ENCODE measurements around the gene RNF2. TPM values are rescaled to one million over a fixed set of nuclear protein-coding genes. Genes with fewer than 3 reads are reported as not detected.

The RNF2 gene
- total RNA-seq, 1 experiment from 2014 or later: 26.2 TPM

DNA sequence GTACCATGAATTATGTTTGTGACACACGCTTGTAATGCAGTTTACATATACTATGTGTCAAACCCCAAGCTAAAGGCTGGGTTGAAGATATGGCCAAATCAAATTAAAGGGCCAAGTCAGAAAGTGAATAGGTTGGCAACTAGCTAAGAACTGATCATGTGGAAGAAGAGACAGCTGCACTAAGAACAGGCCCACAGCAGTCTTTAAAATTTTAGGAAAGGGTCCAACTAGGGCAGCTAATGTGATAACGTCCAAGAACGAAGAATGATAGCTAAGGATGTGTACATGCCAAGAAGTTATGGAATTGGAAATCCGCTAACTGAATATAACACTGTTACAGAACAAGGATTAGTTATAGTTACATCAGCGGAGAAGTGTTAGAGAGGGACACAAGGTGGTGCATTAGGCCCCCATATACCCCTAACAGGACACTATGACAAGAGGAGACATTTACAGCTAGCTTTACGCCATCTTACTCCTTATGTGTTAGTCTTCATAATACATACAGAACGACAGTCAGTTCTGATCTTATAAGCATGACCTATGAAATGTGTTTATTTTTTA, 6.5 kb upstream of the RNF2 start:
- no peak for TF ChIP-seq EZH2 (IDR thresholded peaks at IDR 0.05; ENCODE audit: low read depth)
- TF ChIP-seq, protein P1, sequence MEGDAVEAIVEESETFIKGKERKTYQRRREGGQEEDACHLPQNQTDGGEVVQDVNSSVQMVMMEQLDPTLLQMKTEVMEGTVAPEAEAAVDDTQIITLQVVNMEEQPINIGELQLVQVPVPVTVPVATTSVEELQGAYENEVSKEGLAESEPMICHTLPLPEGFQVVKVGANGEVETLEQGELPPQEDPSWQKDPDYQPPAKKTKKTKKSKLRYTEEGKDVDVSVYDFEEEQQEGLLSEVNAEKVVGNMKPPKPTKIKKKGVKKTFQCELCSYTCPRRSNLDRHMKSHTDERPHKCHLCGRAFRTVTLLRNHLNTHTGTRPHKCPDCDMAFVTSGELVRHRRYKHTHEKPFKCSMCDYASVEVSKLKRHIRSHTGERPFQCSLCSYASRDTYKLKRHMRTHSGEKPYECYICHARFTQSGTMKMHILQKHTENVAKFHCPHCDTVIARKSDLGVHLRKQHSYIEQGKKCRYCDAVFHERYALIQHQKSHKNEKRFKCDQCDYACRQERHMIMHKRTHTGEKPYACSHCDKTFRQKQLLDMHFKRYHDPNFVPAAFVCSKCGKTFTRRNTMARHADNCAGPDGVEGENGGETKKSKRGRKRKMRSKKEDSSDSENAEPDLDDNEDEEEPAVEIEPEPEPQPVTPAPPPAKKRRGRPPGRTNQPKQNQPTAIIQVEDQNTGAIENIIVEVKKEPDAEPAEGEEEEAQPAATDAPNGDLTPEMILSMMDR (conservative IDR thresholded peaks at IDR 0.05): no peak
- intact Hi-C loops (cut with micrococcal nuclease; ENCODE audit: unreplicated experiment): no loop called here

DNA sequence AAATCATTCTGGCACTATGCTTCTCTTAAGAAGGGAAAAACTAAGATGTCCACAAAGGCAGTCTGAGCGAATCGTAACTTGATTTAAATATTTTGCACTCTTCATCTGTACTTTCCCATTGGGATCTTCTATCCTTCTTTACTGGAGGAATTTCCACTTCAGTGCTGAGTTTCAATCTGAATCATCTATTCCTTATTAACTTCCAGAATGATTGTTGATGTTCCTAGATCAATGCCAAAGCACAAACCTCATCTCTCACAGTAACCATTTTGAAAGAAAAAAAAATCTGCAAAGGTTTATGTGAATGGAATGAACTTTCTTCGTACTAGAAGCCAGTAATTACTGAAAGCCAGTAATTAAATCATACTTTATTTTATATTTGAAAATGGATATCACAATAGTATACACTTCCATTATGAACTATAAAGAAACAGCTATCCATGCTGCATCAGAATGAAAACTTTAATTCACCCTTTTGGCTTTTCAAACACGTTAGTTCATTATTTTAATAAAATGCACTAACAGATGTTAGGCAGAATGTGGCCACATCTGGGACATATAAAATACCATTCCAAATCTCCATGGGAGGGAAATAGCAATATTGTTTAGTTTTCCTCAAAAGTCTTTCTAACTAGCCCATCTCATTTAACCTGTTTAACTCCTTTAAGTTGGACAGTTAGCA, 5.5 kb upstream of the RNF2 start:
- no peak for DNase-seq
- Histone ChIP-seq H3K4me3 (no peak overlapping the region), H3F3A (ENCODE audit: insufficient read depth, low read depth) (peaks cover 18% of the 10 kb centered on the region; the same call in 1 of the 2 replicates), H3K9me3 (ENCODE audit: insufficient read depth, low read depth) (no peaks in the 10 kb centered on the region), H3K27ac (no peak overlapping the region), H3K27me3 (ENCODE audit: insufficient read depth, low read depth) (no peaks in the 10 kb centered on the region), H4K20me1 (ENCODE audit: insufficient read depth) (no peaks in the 10 kb centered on the region; the same call in 1 of the 2 replicates), H3K4me2 (no peak overlapping the region), H3K79me2 (ENCODE audit: low read depth) (no peaks in the 10 kb centered on the region), H3K9me2 (ENCODE audit: insufficient read depth) (no peaks in the 10 kb centered on the region), H3K36me3 (ENCODE audit: low read depth) (no peaks in the 10 kb centered on the region), H3K4me1 (replicated peaks; ENCODE audit: insufficient read depth) (no peaks in the 10 kb centered on the region), H2AFZ (no peak overlapping the region)
- intact Hi-C loops (cut with micrococcal nuclease; ENCODE audit: unreplicated experiment): no loop called here
- no TSS peak for BruUV-seq (replicated peaks)
- POLR2A ChIA-PET (ENCODE audit: unreplicated experiment): no interaction called here
- TF ChIP-seq, protein P1 (conservative IDR thresholded peaks at IDR 0.05): no peak
- TF ChIP-seq EZH2 (IDR thresholded peaks at IDR 0.05; ENCODE audit: low read depth): no peak
- CTCF ChIA-PET: no interaction called here

More for the DNA sequence above, 6.5 kb upstream of the RNF2 start:
- Histone ChIP-seq H3K9me2 (ENCODE audit: insufficient read depth) (no peaks in the 10 kb centered on the region), H3K79me2 (ENCODE audit: low read depth) (no peaks in the 10 kb centered on the region), H3K4me2 (no peak overlapping the region), H4K20me1 (ENCODE audit: insufficient read depth) (no peaks in the 10 kb centered on the region; the same call in 1 of the 2 replicates), H3F3A (ENCODE audit: insufficient read depth, low read depth) (peaks cover 8% of the 10 kb centered on the region; the same call in 1 of the 2 replicates), H3K27me3 (ENCODE audit: insufficient read depth, low read depth) (no peaks in the 10 kb centered on the region), H3K36me3 (ENCODE audit: low read depth) (no peaks in the 10 kb centered on the region), H3K9me3 (ENCODE audit: insufficient read depth, low read depth) (no peaks in the 10 kb centered on the region), H3K4me3 (no peak overlapping the region), H3K27ac (no peak overlapping the region), H2AFZ (no peak overlapping the region), H3K4me1 (replicated peaks; ENCODE audit: insufficient read depth) (no peaks in the 10 kb centered on the region)
- ChIA-PET CTCF (no interaction called here), POLR2A (ENCODE audit: unreplicated experiment) (no interaction called here)
- DNase-seq: no peak
- BruUV-seq (replicated peaks): no TSS peak

DNA sequence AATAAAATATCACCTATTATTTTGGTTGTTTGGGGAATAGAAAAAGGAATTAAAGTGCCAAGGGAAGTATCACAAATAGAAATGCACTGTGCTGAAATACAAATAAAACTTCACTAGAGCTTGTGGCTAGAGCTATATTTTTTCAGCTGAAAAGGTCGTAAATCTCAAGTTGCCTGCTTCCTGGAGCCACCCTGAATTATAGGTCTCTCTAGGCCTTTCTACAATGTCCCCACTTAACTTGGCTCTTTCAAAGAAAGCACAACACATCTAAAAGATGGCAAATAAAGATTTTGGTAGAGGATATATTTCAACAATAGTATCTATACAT, 5.0 kb upstream of the RNF2 start:
- H3K4me3 ChIP-seq: no peak overlapping the region
- no peak for TF ChIP-seq EZH2 (IDR thresholded peaks at IDR 0.05; ENCODE audit: low read depth)
- TF ChIP-seq, protein P1 (conservative IDR thresholded peaks at IDR 0.05): no peak
- no peak for DNase-seq
- H3K4me1 ChIP-seq (replicated peaks; ENCODE audit: insufficient read depth): no peaks in the 10 kb centered on the region
- ChIA-PET POLR2A (ENCODE audit: unreplicated experiment) (interaction anchor here (0.6 kb wide), 1 partner anchor 31 kb away, joined by 3 read pairs; no protein-coding TSS in a partner anchor), CTCF (no interaction called here)
- H4K20me1 ChIP-seq (ENCODE audit: insufficient read depth): no peaks in the 10 kb centered on the region; the same call in 1 of the 2 replicates
- BruUV-seq (replicated peaks): no TSS peak
- H3K27ac ChIP-seq: no peak overlapping the region
- peaks cover 21% of the 10 kb centered on the region; the same call in 1 of the 2 replicates for H3F3A ChIP-seq (ENCODE audit: insufficient read depth, low read depth)
- no peaks in the 10 kb centered on the region for H3K79me2 ChIP-seq (ENCODE audit: low read depth)
- H3K9me3 ChIP-seq (ENCODE audit: insufficient read depth, low read depth): no peaks in the 10 kb centered on the region
- no peaks in the 10 kb centered on the region for H3K9me2 ChIP-seq (ENCODE audit: insufficient read depth)
- no peaks in the 10 kb centered on the region for H3K27me3 ChIP-seq (ENCODE audit: insufficient read depth, low read depth)
- no peak overlapping the region for H2AFZ ChIP-seq
- H3K4me2 ChIP-seq: no peak overlapping the region
- no peaks in the 10 kb centered on the region for H3K36me3 ChIP-seq (ENCODE audit: low read depth)
- intact Hi-C loops (cut with micrococcal nuclease; ENCODE audit: unreplicated experiment): no loop called here
